HG03469 (cell line): ENCODE results near the gene PRKCA.
"Not testable (repeated sequence)": the region's sequence is repeated elsewhere in the genome, so short reads cannot be mapped to it uniquely, and the experiment has no call there.

Experiments
- ATAC-seq: cut with Tn5 transposase; IDR thresholded peaks from one replicate; pipeline ENCODE4 v1.9.1; 2021; ENCODE audit warnings: mild to moderate bottlenecking, moderate library complexity, moderate number of reproducible peaks; ENCODE audit not compliant: unreplicated experiment

PRKCA gene

DNA sequence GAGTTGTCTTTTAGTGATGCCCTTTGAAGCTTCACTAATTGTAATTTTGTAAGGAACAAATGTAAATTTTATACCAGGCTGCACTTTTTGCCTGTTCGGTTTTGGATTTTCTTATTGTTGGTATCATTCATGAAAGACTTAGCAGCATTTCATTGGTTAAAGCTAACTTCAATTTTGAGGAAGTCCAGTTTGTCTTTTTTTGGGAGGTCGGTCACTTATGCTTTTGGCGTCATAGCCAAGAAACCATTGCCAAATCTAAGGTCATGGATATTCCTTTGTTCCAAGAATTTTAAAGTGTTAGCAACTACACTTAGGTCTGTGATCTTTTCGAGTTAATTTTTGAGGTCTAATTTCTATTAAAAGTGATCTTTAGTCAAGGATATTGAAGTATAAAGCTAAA lies 77.1 kb downstream of the PRKCA start:
- no peak for ATAC-seq

- no peak for ATAC-seq
Measured at GRCh38 chr17:66379996-66380395, 77.6 kb downstream of the PRKCA start.

DNA sequence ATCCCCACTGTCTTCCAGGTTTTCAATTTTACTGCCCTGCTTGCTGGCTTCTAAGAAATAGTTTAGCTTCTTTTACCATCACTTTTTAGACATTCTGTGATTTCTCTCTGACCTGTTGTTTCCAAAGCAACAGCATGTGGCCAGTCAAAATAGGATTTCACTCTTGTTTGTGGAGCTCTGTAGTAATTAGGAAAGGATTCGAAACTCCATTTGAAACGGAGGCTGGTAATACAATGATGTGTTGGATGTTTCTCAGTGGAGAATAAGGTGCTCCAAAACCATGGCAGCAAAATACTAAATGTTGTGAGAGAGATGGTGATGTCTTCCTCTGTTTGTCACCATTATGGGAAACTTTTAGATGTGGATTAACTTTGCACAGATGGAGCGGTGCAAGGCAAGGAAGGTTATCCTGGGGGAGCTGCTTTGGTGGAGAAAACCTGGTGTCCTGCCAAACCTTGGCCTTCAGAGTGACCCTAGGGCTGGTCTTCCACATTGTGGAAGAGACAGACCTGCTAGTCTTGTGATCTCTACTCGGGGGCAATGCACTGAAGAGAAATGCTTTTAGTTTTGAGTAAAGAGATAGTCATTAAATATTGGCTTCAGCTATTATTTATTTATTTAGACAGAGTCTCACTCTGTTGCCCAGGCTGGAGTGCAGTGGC lies 79.4 kb downstream of the PRKCA start:
- no peak for ATAC-seq

GRCh38 chr17:66383333-66383732 lies 80.9 kb downstream of the PRKCA start:
- no peak for ATAC-seq

DNA sequence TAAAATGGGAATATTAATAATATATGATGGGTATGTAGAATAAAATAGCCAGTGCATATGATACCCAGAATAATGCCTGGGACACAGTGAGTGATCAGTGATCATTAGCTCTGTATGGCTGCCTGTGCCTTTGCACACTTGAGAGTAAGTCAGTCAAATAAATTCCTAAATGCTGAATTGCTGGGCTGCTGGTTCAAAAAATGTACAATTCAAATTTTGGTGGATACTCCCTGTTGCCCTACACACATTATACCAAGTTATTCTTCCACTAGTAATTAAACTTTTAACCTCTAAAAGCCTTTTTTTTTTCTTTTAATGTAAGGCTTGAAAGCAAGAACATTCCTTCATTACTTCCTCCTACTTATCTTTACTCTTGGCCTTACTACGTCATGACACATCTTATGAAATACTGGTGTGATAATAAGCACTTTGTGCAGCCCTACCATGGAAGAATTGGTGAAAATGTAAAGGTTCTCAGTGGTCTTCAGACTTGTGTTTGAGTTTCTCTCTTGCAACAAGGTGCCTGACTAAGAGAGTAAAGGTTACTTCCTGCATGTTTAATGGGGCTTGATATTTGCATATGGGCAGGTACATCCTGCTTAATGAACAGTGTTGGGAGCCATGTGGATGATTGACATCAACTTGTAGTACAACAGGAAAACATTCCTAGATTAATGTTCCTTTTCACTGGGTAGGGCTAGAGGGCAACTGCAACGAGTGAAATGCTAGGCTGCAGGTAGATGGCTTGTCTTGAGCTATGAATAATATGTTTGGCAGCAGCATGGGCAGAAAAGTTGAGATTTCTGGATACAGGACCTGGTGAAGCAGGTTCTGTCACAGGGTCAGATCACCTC lies 84.3 kb downstream of the PRKCA start:
- no peak for ATAC-seq

- no peak for ATAC-seq
Measured at GRCh38 chr17:66387392-66387981, 85.1 kb downstream of the PRKCA start.

DNA sequence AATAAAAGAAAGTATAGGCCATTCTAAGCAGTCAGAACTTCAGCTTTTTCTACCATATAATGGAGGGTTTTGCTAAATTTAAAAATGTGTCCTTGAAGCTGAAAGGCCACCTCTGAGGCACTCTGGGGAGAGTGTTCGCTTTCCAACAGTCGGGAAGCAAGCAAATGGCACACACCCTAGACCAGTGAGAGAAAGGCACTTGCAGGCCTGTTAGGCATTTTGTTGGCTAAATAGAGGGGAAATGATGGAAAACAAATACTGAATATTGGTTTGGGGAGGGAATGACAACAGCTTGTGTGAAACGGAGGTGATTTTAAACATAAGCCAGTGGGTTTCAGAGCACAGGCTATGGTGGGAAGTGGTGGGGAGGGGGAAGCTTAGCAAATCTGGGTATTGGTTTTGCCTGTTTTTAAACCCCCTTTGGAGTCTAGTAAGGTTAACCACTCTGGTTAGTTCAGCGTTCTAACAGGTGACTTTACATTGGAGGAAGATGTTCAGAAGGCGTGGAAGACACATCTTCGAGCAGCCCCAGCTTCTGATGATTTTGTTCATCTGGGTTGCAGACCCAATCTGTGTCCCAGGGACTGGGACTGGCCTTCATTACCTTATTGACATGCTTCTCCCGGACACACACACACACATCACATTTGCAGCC lies 90.5 kb downstream of the PRKCA start:
- ATAC-seq = no peak

GRCh38 chr17:66395961-66396360 lies 93.5 kb downstream of the PRKCA start:
- no peak for ATAC-seq

DNA sequence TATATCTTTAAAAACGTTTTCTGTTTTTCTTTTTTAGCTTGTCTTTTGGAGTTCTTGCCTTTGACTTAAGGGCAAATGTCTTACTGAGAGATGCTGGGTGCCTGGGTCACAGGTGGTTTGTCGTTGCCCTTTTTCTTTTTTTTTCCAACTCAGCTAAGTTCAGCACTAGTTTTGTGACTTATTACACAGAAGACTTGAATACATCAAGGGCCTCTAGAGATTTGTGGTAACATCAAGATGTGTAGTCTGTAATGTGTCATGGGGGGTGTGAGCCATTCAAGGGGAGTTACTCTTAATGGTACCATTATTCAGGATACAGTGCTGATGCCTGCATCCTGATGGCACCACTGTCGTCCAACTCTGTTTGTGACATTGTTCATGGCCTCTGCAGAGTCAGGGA lies 95.1 kb downstream of the PRKCA start:
- ATAC-seq = no peak

GRCh38 chr17:66398059-66398458 lies 95.6 kb downstream of the PRKCA start:
- no peak for ATAC-seq

- ATAC-seq = no peak
Measured at GRCh38 chr17:66398617-66399016, 96.2 kb downstream of the PRKCA start.

GRCh38 chr17:66399441-66399840 lies 97.0 kb downstream of the PRKCA start:
- no peak for ATAC-seq

DNA sequence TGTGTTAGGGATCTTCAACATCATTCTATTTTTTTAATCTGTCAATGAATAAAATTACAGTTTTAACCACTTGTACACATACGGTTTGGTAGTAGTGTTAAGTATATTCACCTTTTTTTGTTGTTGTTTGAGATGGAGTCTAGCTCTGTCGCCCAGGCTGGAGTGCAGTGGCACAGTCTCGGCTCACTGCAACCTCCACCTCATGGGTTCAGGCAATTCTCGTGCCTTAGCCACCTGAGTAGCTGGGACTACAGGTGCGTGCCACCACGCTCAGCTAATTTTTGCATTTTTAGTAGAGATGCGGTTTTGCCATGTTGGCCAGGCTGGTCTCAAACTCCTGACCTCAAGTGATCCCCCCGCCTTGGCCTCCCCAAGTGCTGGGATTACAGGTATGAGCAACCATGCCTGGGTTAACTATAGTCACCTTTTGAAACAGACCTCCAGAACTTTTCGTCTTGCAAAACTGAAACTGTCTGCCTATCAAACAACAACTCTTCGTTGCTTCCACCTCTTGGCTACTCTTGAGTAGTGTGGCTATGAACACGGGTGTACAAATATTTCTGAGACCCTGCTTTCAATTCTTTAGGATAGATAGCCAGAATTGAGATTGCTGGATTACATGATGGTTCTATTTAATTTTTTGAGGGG lies 97.8 kb downstream of the PRKCA start:
- ATAC-seq = not testable (repeated sequence)

- ATAC-seq = no peak
Measured at GRCh38 chr17:66400698-66401097, 98.3 kb downstream of the PRKCA start.

DNA sequence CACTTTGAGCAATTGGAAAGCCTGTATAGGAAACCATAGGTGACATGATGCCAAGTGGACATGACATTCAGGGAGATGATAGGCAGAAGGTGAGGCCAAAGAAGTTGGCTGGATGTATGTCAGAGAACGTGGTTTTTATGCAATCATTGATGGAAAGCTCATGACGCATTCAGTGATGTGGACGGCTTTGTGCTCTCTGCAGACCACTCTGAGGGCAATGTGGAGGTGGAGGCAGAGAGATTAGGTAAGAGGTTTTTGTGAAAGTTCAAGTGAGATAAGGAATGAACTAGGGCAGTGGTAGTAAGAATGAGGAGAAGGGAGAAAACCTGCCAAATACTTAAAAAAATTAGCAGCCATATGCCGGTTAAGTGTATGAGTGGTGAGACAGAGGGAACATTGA lies 99.0 kb downstream of the PRKCA start:
- no peak for ATAC-seq

DNA sequence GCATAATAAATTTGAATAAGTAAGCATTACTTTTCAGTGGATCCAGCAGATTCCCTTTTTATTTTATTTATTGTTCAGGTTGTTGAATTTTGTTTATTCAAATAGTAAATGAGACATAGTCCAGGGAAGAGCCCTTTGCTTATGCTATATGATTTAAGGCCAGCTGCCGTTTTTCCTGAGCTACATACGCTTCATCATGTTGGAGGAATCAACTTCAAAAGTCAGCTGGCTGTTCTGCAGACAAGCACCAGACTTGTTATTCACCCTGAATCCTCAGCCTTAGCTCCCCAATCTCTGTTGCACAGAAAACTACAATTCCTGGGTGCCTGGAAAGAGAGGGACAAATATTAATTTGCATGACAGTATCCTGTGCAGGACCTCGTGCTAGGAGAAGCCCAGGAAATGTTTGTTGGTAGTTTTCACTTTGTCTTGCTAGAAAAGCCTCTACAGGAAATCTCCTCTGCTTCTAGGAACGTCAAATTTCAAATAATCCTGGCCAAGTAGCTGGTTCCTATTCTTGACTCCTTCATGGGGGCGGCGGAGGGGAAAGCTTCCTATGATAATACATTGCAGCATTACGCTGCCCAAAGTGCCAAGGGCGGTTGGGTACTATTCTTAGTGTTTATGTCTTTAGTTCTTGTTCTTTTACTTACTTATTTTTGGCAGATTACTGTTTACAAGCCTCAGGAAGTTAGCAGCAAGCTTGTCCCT lies 101.6 kb downstream of the PRKCA start:
- ATAC-seq = no peak

DNA sequence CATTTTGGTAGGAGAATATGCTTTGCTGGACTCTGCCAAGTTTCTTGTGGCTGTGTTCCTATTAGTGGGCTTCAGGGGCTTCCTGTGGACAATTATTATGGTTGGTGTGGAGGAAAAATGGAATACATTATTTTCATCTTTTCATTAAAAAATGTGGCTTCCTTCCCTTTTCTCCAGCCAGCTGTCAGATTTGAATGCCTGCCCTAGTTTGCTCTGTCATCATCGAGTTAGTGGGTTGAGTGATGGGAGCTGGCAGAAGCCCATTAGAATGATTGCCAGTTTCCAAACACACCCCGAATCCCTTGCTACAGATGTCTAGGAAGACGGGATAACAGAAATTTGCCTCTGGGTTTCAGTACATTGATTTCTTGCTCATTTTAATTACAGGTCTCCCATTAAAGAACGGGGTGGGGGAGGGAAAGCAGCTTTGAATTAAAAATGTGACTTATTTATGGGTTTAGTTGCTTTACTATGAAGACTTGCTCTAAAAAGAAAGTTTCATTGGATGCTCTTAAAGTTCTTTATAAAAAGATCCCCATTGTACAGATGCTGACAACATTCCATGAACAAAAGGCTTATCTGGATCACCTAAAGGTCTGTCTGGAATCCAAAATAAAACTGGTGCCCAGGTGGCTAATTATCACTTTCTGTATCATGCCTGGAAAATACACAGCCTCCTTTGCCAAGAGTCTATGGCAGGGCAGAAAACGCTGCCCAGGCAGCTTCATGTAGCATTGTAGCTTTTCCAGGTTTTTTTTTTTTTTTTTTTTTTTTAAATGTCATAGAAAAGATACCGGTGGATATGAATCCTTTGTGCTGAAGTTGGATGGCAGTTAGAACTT lies 103.6 kb downstream of the PRKCA start:
- ATAC-seq = no peak

- no peak for ATAC-seq
Measured at GRCh38 chr17:66406701-66407644, 104.6 kb downstream of the PRKCA start.
